ENCODE results near the gene ARHGEF3.

The ARHGEF3 gene

DNA sequence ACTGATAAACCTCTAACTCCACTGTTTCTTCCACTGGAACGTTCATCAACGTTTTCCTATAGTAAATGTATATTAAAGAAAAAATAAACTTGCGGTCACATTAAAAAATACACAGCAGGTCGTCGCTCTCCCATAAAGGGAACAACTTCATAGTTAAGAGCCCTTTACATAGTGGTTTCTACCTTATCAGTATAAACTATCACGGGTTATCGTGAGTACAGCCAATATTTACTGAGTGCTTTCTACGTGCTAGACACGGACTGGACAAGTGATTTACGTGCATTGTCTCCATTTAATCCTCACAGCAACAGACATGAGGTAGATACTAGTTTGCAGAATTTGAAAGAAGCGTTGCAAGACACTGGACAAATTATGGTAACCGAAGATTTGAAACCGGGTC is 117.7 kb downstream of the ARHGEF3 start (continued):
- TF ChIP-seq, protein P1, sequence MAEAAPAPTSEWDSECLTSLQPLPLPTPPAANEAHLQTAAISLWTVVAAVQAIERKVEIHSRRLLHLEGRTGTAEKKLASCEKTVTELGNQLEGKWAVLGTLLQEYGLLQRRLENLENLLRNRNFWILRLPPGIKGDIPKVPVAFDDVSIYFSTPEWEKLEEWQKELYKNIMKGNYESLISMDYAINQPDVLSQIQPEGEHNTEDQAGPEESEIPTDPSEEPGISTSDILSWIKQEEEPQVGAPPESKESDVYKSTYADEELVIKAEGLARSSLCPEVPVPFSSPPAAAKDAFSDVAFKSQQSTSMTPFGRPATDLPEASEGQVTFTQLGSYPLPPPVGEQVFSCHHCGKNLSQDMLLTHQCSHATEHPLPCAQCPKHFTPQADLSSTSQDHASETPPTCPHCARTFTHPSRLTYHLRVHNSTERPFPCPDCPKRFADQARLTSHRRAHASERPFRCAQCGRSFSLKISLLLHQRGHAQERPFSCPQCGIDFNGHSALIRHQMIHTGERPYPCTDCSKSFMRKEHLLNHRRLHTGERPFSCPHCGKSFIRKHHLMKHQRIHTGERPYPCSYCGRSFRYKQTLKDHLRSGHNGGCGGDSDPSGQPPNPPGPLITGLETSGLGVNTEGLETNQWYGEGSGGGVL (tag by site-specific recombination; IDR thresholded peaks at IDR 0.05): 0 out of 2 replicates have a peak, but pooled peaks have one; percentile 6
- TF ChIP-seq ZNF416 (tag by site-specific recombination; IDR thresholded peaks at IDR 0.05): no peak
- no peak for TF ChIP-seq ZSCAN16 (tag by site-specific recombination; IDR thresholded peaks at IDR 0.05)
- TF ChIP-seq TCF7L2 (IDR thresholded peaks at IDR 0.05; ENCODE audit: borderline replicate concordance, low read depth, low read length): peak; percentile 96
- TF ChIP-seq ZNF654 (tag by site-specific recombination; IDR thresholded peaks at IDR 0.05; ENCODE audit: low read depth): no peak; the same call in 1 of the 2 replicates
- no peak for TF ChIP-seq ZNF626 (tag by site-specific recombination; IDR thresholded peaks at IDR 0.05)
- TF ChIP-seq ZNF785 (tag by site-specific recombination; IDR thresholded peaks at IDR 0.05): no peak
- TF ChIP-seq, protein P2, sequence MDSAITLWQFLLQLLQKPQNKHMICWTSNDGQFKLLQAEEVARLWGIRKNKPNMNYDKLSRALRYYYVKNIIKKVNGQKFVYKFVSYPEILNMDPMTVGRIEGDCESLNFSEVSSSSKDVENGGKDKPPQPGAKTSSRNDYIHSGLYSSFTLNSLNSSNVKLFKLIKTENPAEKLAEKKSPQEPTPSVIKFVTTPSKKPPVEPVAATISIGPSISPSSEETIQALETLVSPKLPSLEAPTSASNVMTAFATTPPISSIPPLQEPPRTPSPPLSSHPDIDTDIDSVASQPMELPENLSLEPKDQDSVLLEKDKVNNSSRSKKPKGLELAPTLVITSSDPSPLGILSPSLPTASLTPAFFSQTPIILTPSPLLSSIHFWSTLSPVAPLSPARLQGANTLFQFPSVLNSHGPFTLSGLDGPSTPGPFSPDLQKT (IDR thresholded peaks at IDR 0.05; ENCODE audit: borderline replicate concordance, low read depth, low read length): no peak
- no peak for TF ChIP-seq SP2 (tag by site-specific recombination; IDR thresholded peaks at IDR 0.05)
- TF ChIP-seq, protein P3, sequence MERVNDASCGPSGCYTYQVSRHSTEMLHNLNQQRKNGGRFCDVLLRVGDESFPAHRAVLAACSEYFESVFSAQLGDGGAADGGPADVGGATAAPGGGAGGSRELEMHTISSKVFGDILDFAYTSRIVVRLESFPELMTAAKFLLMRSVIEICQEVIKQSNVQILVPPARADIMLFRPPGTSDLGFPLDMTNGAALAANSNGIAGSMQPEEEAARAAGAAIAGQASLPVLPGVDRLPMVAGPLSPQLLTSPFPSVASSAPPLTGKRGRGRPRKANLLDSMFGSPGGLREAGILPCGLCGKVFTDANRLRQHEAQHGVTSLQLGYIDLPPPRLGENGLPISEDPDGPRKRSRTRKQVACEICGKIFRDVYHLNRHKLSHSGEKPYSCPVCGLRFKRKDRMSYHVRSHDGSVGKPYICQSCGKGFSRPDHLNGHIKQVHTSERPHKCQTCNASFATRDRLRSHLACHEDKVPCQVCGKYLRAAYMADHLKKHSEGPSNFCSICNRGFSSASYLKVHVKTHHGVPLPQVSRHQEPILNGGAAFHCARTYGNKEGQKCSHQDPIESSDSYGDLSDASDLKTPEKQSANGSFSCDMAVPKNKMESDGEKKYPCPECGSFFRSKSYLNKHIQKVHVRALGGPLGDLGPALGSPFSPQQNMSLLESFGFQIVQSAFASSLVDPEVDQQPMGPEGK (tag by site-specific recombination; IDR thresholded peaks at IDR 0.05): no peak
- TF ChIP-seq ZSCAN30 (tag by site-specific recombination; IDR thresholded peaks at IDR 0.05): no peak
- TF ChIP-seq ZNF211 (tag by site-specific recombination; IDR thresholded peaks at IDR 0.05; ENCODE audit: low read depth): no peak
- TF ChIP-seq GLI2 (tag by site-specific recombination; IDR thresholded peaks at IDR 0.05; ENCODE audit: borderline replicate concordance, low read depth): peak; percentile 72
- TF ChIP-seq GLIS1 (tag by site-specific recombination; IDR thresholded peaks at IDR 0.05): no peak
- no peak for TF ChIP-seq ZNF16 (tag by site-specific recombination; IDR thresholded peaks at IDR 0.05; ENCODE audit: low read depth)
- peak; percentile 86 for TF ChIP-seq ZNF843 (tag by site-specific recombination; IDR thresholded peaks at IDR 0.05)
- TF ChIP-seq ZNF629 (tag by site-specific recombination; IDR thresholded peaks at IDR 0.05): peak; percentile 31; the same call in 1 of the 2 replicates
- TF ChIP-seq GLI4 (tag by site-specific recombination; IDR thresholded peaks at IDR 0.05): no peak
- TF ChIP-seq SP3 (tag by site-specific recombination; IDR thresholded peaks at IDR 0.05): no peak
- TF ChIP-seq, protein P4, sequence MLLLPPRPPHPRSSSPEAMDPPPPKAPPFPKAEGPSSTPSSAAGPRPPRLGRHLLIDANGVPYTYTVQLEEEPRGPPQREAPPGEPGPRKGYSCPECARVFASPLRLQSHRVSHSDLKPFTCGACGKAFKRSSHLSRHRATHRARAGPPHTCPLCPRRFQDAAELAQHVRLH (tag by site-specific recombination; IDR thresholded peaks at IDR 0.05): 0 out of 2 replicates have a peak, but pooled peaks have one; percentile 11
- no peak for TF ChIP-seq ZBTB17 (tag by site-specific recombination; IDR thresholded peaks at IDR 0.05)
- no peak for TF ChIP-seq ZNF146 (tag by site-specific recombination; IDR thresholded peaks at IDR 0.05)
- no peak for TF ChIP-seq ZNF24 (tag by site-specific recombination; IDR thresholded peaks at IDR 0.05)
- no peak for TF ChIP-seq ZNF558 (tag by site-specific recombination; IDR thresholded peaks at IDR 0.05)
- no peak for TF ChIP-seq ZNF2 (tag by site-specific recombination; IDR thresholded peaks at IDR 0.05)
- TF ChIP-seq, protein P5, sequence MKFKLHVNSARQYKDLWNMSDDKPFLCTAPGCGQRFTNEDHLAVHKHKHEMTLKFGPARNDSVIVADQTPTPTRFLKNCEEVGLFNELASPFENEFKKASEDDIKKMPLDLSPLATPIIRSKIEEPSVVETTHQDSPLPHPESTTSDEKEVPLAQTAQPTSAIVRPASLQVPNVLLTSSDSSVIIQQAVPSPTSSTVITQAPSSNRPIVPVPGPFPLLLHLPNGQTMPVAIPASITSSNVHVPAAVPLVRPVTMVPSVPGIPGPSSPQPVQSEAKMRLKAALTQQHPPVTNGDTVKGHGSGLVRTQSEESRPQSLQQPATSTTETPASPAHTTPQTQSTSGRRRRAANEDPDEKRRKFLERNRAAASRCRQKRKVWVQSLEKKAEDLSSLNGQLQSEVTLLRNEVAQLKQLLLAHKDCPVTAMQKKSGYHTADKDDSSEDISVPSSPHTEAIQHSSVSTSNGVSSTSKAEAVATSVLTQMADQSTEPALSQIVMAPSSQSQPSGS (tag by site-specific recombination; IDR thresholded peaks at IDR 0.05; ENCODE audit: low read depth): no peak
- TF ChIP-seq ZNF341 (tag by site-specific recombination; IDR thresholded peaks at IDR 0.05; ENCODE audit: low read depth): no peak
- TF ChIP-seq ZNF112 (tag by site-specific recombination; IDR thresholded peaks at IDR 0.05): no peak
- TF ChIP-seq ZNF223 (tag by site-specific recombination; IDR thresholded peaks at IDR 0.05): no peak
- TF ChIP-seq ZNF510 (tag by site-specific recombination; IDR thresholded peaks at IDR 0.05; ENCODE audit: insufficient replicate concordance): no peak
- no peak for TF ChIP-seq ZNF274 (IDR thresholded peaks at IDR 0.05; ENCODE audit: low read length)
- TF ChIP-seq ZNF274 (tag by site-specific recombination; IDR thresholded peaks at IDR 0.05; ENCODE audit: borderline replicate concordance): no peak
- 0 out of 2 replicates have a peak, but pooled peaks have one; percentile 28 for TF ChIP-seq IKZF3 (tag by site-specific recombination; IDR thresholded peaks at IDR 0.05)
- TF ChIP-seq EGR2 (tag by site-specific recombination; IDR thresholded peaks at IDR 0.05; ENCODE audit: low read depth): no peak
- TF ChIP-seq ZNF140 (tag by site-specific recombination; IDR thresholded peaks at IDR 0.05): no peak
- no peak for TF ChIP-seq ZNF426 (tag by site-specific recombination; IDR thresholded peaks at IDR 0.05)
- no peak for TF ChIP-seq ZNF292 (tag by site-specific recombination; IDR thresholded peaks at IDR 0.05; ENCODE audit: borderline replicate concordance, low read depth)

Data from HEK293 (cell line).